ENCODE measurements around the gene NANOG.
"Not testable (repeated sequence)": the region's sequence is repeated elsewhere in the genome, so short reads cannot be mapped to it uniquely, and the experiment has no call there.

NANOG gene

GRCh38 chr12:7788884-7789528 lies at the start of gene NANOG:
TSS of gene NANOG (plus strand) at chr12:7789402. CDS start at chr12:7789615, 213 bp downstream.
- Histone ChIP-seq H3K9ac (ENCODE audit: low read length) (peak within 1 kb of the TSS; percentile 82), H3K4me1 (ENCODE audit: control insufficient read depth, insufficient read depth, low read length) (peaks cover 39% of the 10 kb centered on the region), H3K4me3 (ENCODE audit: low read depth, low read length) (peak within 1 kb of the TSS; percentile 77), H3K36me3 (ENCODE audit: control insufficient read depth, insufficient read depth, low read length) (peaks cover 30% of the 10 kb centered on the region), H3K27ac (ENCODE audit: low read depth, low read length) (peak within 1 kb of the TSS; percentile 82)
- H3K27me3 ChIP-seq (ENCODE audit: control insufficient read depth, insufficient read depth, low read length); H3K9me3 ChIP-seq (ENCODE audit: control insufficient read depth, insufficient read depth, low read depth, low read length): not testable (repeated sequence)

- Histone ChIP-seq H3K27ac (ENCODE audit: low read depth, low read length) (no peak within 1 kb of the TSS), H3K27me3 (ENCODE audit: control insufficient read depth, insufficient read depth, low read length) (no peaks in the 10 kb centered on the region), H3K9ac (ENCODE audit: low read length) (no peak within 1 kb of the TSS), H3K4me1 (ENCODE audit: control insufficient read depth, insufficient read depth, low read length) (no peaks in the 10 kb centered on the region), H3K36me3 (ENCODE audit: control insufficient read depth, insufficient read depth, low read length) (no peaks in the 10 kb centered on the region), H3K4me3 (ENCODE audit: low read depth, low read length) (no peak within 1 kb of the TSS), H3K9me3 (ENCODE audit: control insufficient read depth, insufficient read depth, low read depth, low read length) (peaks cover 6% of the 10 kb centered on the region; the same call in 1 of the 2 replicates)
These were observed 42.0 kb upstream of the NANOG start, which contains the start of gene CLEC4C for GRCh38 chr12:7747246-7747645. TSS of gene CLEC4C (minus strand) at chr12:7747375. CDS start at chr12:7747348, 27 bp downstream.

- no peaks in the 10 kb centered on the region for H3K4me1 ChIP-seq (ENCODE audit: control insufficient read depth, insufficient read depth, low read length)
- peaks cover 3% of the 10 kb centered on the region; the same call in 1 of the 2 replicates for H3K9me3 ChIP-seq (ENCODE audit: control insufficient read depth, insufficient read depth, low read depth, low read length)
- no peak overlapping the region for H3K4me3 ChIP-seq (ENCODE audit: low read depth, low read length)
- no peak overlapping the region for H3K27ac ChIP-seq (ENCODE audit: low read depth, low read length)
- H3K9ac ChIP-seq (ENCODE audit: low read length): no peak overlapping the region
- H3K36me3 ChIP-seq (ENCODE audit: control insufficient read depth, insufficient read depth, low read length): no peaks in the 10 kb centered on the region
- no peaks in the 10 kb centered on the region for H3K27me3 ChIP-seq (ENCODE audit: control insufficient read depth, insufficient read depth, low read length)
These were observed 40.4 kb upstream of the NANOG start for GRCh38 chr12:7748852-7749251.

- Histone ChIP-seq H3K27ac (ENCODE audit: low read depth, low read length) (no peak overlapping the region), H3K9me3 (ENCODE audit: control insufficient read depth, insufficient read depth, low read depth, low read length) (peaks cover 2% of the 10 kb centered on the region; the same call in 1 of the 2 replicates), H3K36me3 (ENCODE audit: control insufficient read depth, insufficient read depth, low read length) (no peaks in the 10 kb centered on the region), H3K4me3 (ENCODE audit: low read depth, low read length) (no peak overlapping the region), H3K9ac (ENCODE audit: low read length) (no peak overlapping the region), H3K27me3 (ENCODE audit: control insufficient read depth, insufficient read depth, low read length) (no peaks in the 10 kb centered on the region), H3K4me1 (ENCODE audit: control insufficient read depth, insufficient read depth, low read length) (no peaks in the 10 kb centered on the region)
These were observed 39.8 kb upstream of the NANOG start for GRCh38 chr12:7749442-7749841.

GRCh38 chr12:7750350-7750749 lies 38.9 kb upstream of the NANOG start:
- Histone ChIP-seq H3K27ac (ENCODE audit: low read depth, low read length) (no peak overlapping the region), H3K36me3 (ENCODE audit: control insufficient read depth, insufficient read depth, low read length) (no peaks in the 10 kb centered on the region), H3K4me3 (ENCODE audit: low read depth, low read length) (no peak overlapping the region), H3K27me3 (ENCODE audit: control insufficient read depth, insufficient read depth, low read length) (no peaks in the 10 kb centered on the region), H3K9me3 (ENCODE audit: control insufficient read depth, insufficient read depth, low read depth, low read length) (peaks cover 2% of the 10 kb centered on the region; the same call in 1 of the 2 replicates), H3K4me1 (ENCODE audit: control insufficient read depth, insufficient read depth, low read length) (no peaks in the 10 kb centered on the region), H3K9ac (ENCODE audit: low read length) (no peak overlapping the region)

- Histone ChIP-seq H3K4me3 (ENCODE audit: low read depth, low read length) (peak overlapping the region; percentile 9; the same call in 1 of the 2 replicates), H3K27me3 (ENCODE audit: control insufficient read depth, insufficient read depth, low read length) (no peaks in the 10 kb centered on the region), H3K27ac (ENCODE audit: low read depth, low read length) (no peak overlapping the region), H3K4me1 (ENCODE audit: control insufficient read depth, insufficient read depth, low read length) (no peaks in the 10 kb centered on the region), H3K9ac (ENCODE audit: low read length) (no peak overlapping the region), H3K9me3 (ENCODE audit: control insufficient read depth, insufficient read depth, low read depth, low read length) (no peaks in the 10 kb centered on the region), H3K36me3 (ENCODE audit: control insufficient read depth, insufficient read depth, low read length) (no peaks in the 10 kb centered on the region)
These were observed 37.8 kb upstream of the NANOG start for GRCh38 chr12:7751394-7751793.

- not testable (repeated sequence) for H3K4me1 ChIP-seq (ENCODE audit: control insufficient read depth, insufficient read depth, low read length); H3K27me3 ChIP-seq (ENCODE audit: control insufficient read depth, insufficient read depth, low read length); H3K4me3 ChIP-seq (ENCODE audit: low read depth, low read length); H3K9me3 ChIP-seq (ENCODE audit: control insufficient read depth, insufficient read depth, low read depth, low read length); H3K27ac ChIP-seq (ENCODE audit: low read depth, low read length); H3K36me3 ChIP-seq (ENCODE audit: control insufficient read depth, insufficient read depth, low read length); H3K9ac ChIP-seq (ENCODE audit: low read length)
These were observed 37.0 kb upstream of the NANOG start for GRCh38 chr12:7751941-7752922.

GRCh38 chr12:7755668-7756067 lies 33.5 kb upstream of the NANOG start:
- not testable (repeated sequence) for H3K4me3 ChIP-seq (ENCODE audit: low read depth, low read length); H3K27me3 ChIP-seq (ENCODE audit: control insufficient read depth, insufficient read depth, low read length); H3K27ac ChIP-seq (ENCODE audit: low read depth, low read length); H3K9ac ChIP-seq (ENCODE audit: low read length); H3K9me3 ChIP-seq (ENCODE audit: control insufficient read depth, insufficient read depth, low read depth, low read length); H3K36me3 ChIP-seq (ENCODE audit: control insufficient read depth, insufficient read depth, low read length)
- peaks cover 19% of the 10 kb centered on the region for H3K4me1 ChIP-seq (ENCODE audit: control insufficient read depth, insufficient read depth, low read length)

- H3K9ac ChIP-seq (ENCODE audit: low read length): no peak overlapping the region
- peaks cover 19% of the 10 kb centered on the region for H3K4me1 ChIP-seq (ENCODE audit: control insufficient read depth, insufficient read depth, low read length)
- no peaks in the 10 kb centered on the region for H3K9me3 ChIP-seq (ENCODE audit: control insufficient read depth, insufficient read depth, low read depth, low read length)
- no peak overlapping the region; the same call in 1 of the 2 replicates for H3K27ac ChIP-seq (ENCODE audit: low read depth, low read length)
- H3K36me3 ChIP-seq (ENCODE audit: control insufficient read depth, insufficient read depth, low read length): no peaks in the 10 kb centered on the region
- no peaks in the 10 kb centered on the region for H3K27me3 ChIP-seq (ENCODE audit: control insufficient read depth, insufficient read depth, low read length)
- H3K4me3 ChIP-seq (ENCODE audit: low read depth, low read length): no peak overlapping the region
These were observed 32.2 kb upstream of the NANOG start for GRCh38 chr12:7756993-7757392.

- Histone ChIP-seq H3K36me3 (ENCODE audit: control insufficient read depth, insufficient read depth, low read length) (no peaks in the 10 kb centered on the region), H3K9me3 (ENCODE audit: control insufficient read depth, insufficient read depth, low read depth, low read length) (no peaks in the 10 kb centered on the region), H3K27me3 (ENCODE audit: control insufficient read depth, insufficient read depth, low read length) (no peaks in the 10 kb centered on the region), H3K4me3 (ENCODE audit: low read depth, low read length) (peak overlapping the region; percentile 27), H3K9ac (ENCODE audit: low read length) (no peak overlapping the region), H3K4me1 (ENCODE audit: control insufficient read depth, insufficient read depth, low read length) (peaks cover 19% of the 10 kb centered on the region), H3K27ac (ENCODE audit: low read depth, low read length) (peak overlapping the region; percentile 86)
These were observed 30.4 kb upstream of the NANOG start for GRCh38 chr12:7758766-7759140.

- Histone ChIP-seq H3K27me3 (ENCODE audit: control insufficient read depth, insufficient read depth, low read length) (no peaks in the 10 kb centered on the region), H3K4me1 (ENCODE audit: control insufficient read depth, insufficient read depth, low read length) (no peaks in the 10 kb centered on the region), H3K36me3 (ENCODE audit: control insufficient read depth, insufficient read depth, low read length) (no peaks in the 10 kb centered on the region), H3K9ac (ENCODE audit: low read length) (no peak overlapping the region), H3K27ac (ENCODE audit: low read depth, low read length) (no peak overlapping the region), H3K4me3 (ENCODE audit: low read depth, low read length) (no peak overlapping the region), H3K9me3 (ENCODE audit: control insufficient read depth, insufficient read depth, low read depth, low read length) (no peaks in the 10 kb centered on the region; the same call in 1 of the 2 replicates)
These were observed 19.2 kb upstream of the NANOG start for GRCh38 chr12:7769999-7770398.

All from HUES6 (cell line).